Measurements from ENCODE around the gene CGREF1.

CGREF1 gene, protein sequence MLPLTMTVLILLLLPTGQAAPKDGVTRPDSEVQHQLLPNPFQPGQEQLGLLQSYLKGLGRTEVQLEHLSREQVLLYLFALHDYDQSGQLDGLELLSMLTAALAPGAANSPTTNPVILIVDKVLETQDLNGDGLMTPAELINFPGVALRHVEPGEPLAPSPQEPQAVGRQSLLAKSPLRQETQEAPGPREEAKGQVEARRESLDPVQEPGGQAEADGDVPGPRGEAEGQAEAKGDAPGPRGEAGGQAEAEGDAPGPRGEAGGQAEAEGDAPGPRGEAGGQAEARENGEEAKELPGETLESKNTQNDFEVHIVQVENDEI

DNA sequence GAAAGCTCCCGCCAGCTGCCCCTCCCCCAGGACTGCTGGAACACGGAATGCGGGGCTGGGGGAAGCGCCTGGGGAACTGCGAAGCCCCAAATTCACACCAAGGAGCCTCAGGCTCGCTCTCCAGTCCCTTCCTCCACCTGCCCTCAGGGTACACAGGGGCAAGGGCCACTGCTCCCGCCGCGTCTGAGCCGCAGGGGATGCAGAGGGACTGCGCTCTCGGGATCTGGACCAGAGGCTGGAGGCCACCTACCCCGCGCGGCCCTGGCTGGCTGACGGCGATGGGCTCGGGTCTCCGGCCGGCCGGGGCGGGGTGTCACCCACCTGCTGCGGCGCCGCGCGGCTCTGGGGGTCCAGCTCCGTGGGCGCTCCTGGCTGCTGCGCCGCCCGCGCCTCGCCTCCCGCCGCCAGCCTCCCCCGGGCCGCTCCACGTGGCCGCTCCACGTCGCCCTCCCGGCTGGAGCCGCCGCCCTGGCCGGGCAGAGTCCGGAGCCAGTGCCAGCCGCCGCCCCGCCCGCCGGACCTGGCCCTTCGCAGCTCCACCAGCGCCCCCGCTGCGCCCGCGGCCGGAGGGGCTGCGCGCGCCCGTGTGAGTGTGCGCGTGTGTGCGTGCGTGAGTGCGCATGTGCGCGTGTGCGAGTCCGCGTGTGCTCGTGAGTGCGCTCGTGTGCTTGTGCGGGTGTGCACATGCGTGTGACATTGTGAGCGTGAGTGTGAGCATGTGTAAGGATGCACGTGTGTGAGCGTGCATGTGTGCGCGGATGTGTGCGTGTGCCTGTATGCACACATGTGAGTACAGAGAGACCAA, at the start of gene CGREF1:
CGREF1 (minus strand) TSS at position 604 of the 805 bp plus-strand sequence. CDS start 14,762 bp downstream, outside the sequence.
- DNase-seq, result no peak

DNA sequence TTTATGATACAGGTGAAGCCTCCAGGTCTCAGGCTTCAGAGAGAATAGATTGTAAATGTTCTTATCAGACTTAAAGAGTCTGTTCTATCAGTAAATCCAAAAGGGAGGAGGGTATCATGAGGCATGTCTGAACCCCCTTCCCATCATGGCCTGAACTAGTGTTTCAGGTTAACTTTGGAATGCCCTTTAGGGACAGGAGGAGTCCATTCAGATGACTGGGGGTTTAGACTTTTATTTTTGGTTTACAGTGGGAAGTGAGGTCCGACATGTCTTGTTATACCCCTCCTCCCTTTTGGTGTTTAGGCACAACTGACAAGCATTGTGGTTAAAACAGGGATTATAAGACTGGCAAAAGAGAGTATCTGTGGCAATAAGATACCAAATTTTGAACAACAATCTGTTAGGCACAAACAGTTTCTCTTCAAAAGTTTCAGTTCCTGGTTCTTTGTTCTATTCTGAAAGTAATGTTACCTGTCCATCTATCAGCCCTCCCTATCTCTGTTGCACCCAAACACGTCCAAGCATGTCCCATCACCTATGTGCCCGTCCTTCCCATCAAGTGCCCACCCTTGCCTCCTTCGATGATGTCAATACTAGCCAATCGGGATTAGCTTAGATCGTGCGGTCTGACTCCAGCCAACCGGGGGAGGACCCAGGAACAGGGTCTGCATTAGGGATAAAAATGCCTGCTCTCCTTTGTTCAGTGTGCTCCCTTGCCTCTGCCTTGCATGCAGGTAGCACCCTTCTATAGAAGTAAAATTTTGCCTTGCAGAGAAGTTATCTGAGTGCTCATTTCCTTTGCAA, 46.2 kb upstream of the CGREF1 start:
- DNase-seq, result no peak

DNA sequence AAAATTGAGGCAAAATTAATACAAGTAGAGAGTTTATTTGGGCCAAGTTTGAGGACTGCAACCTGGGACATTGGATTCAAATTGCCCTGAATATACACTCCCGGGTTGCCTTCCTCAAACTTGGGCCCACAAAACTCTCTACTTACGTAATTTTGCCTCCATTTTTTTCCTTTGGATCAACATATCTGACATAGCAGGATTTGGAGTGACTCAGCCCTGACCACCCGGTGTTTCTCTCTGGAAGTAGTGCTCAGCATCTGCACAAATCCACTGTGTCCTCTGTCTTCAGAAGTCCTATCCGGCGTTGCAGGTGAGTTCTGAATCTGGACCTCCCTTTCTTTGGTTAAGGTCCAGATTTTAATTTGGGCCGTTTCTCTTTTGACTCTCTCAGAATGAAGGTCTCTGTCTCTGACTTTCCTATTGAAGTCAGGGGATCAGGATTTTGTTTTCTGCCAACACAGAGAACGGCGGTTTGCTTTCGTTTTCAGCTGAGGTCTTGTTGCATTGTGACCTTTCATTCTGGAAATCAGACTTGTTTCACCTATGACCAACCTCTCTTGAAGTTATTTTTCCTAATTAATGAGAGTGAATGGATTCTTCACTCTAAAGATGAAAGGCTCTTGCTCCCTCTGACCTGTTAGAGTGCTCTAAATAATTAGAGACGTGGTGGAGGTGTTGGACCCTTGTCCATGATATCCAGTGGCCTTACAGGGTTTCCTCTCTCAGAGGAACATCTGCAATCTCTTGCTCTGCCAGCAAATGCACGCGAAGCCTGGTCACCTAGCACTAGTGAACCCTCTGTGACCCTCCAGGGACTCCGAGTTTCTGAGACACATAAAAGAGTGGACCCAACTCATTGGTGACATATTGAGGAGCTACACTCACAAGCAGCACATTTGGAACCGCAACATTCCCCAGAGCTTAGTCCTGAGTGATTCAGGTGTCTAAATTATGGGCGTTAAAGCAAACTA, 43.5 kb upstream of the CGREF1 start:
- peak; percentile 45 for DNase-seq

DNA sequence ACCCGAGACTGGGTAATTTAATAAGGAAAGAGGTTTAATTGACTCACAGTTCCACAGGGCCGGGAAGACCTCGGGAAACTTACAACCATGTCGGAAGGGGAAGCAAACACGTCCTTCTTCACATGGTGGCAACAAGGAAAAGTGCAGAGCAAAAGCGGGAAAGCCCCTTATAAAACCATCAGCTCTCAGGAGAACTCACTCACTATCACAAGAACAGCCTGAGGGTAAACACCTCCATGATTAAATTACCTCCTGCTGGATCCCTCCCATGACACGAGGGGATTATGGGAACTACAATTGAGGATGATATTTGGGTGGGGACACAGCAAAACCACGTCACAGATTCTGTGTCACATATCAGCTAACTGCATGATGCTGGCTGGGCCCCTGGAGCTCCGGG, 41.3 kb upstream of the CGREF1 start:
- no peak for DNase-seq

DNA sequence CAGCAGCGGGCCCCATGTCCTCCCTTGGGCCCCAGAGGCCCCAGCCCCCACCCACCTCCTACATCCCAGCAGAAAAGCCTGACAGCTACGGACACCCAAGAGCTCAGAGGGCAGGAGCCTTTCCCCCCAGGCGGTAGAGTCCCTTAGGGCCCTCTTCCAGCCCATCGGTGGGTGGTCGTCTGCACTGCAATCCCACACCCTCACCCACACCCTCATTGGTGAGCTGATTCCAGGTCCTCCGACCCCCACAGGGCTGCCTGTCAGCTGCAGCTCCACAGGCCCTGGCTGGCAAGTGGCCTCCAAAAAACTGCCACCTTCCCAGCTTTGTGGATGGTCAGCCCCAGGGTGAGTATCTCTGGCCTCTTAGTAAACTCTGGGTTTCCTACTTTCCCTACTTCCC, 40.3 kb upstream of the CGREF1 start:
- DNase-seq, result no peak

DNA sequence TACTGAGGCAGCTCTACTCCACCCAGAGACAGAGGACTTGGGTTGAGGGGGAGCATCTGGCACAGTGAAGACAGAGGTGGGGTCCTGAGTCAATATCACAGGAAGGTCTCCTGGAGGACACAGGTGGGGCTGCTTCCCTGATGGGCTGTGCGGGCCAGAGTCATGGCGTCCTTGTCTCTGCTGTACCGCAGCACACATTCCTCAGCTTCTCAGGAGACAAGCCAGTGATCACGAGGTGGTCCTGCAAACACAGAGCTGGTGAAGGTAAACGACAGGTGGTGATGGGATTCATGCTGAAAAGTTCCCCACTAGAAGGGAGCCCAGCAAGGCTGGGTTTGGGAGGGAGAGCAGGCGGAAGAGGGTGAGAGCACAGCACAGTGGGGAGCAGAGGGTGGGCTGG, 39.5 kb upstream of the CGREF1 start:
- no peak for DNase-seq

DNA sequence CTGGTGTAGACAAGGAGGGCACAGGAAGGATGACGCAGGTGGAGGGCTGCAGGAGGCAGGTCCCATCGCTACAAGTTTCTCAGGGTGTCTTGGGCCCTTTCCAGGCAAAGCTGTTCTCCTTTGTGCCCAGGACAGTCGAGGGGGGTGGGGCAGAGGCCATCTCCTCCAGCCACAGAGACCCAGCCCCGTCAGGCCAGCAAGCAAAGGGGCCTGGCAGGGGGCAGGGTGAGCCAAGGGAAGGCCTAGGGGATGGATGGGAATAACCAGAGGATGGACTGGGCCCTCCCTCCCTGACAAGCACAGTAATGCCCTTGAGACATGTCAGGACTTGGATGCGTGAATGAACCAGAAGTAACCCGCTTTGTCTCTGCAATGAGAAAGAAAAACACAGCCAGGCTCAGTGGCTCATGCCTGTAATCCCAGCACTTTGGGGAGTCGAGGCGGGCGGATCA, 36.2 kb upstream of the CGREF1 start:
- no peak for DNase-seq

DNA sequence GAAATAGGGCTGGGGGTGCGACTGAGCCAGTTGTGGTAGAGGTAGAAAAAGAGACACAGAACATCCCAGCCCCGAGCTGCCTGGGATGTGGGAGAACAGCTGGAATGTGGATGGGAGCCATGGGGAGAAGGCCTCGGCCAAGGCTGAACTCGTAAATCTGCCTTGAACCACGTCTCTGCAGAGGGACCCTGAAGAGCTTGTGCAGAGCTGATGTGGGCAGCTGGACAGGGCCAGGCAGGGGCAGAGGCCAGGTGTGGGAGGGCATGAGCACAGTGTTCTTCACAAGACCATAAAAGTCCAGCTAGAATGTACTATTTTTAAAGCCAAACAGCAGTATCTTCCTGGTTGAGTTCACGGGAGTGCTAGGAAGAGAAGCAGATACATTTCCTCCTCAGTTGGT, 35.6 kb upstream of the CGREF1 start:
- no peak for DNase-seq

DNA sequence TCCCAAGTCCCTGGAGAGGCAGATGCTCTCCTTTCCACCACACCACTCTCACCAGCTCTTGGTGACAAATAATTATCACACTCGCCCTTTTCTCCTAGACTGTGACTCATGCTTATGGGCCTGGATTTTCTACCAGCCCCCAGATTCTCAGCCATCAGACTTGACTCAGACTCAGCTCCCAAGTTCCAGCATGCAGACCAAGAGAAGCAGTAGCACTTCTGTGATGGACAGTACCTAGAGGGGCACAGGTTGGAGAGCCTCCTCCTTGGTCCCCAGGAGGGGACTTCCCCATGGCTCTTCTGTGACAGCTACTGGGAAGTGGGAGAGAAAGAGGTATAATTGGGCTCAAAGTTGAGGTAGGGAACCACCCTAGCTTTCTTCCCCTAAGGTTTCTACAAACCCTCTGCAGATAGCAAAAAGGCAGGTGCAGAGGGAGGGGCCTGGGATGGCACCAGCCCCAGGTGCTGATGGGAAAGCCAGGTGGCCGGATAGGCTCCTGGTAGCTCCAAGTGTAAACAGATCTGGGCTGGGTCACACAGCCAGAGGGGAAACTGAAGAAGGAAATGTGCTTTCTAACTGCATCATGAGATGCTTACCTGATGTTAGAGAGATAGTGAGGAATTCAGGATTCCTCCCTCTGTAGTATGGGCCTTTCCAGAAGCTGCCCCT, 34.0 kb upstream of the CGREF1 start:
- peak; percentile 42 for DNase-seq

DNA sequence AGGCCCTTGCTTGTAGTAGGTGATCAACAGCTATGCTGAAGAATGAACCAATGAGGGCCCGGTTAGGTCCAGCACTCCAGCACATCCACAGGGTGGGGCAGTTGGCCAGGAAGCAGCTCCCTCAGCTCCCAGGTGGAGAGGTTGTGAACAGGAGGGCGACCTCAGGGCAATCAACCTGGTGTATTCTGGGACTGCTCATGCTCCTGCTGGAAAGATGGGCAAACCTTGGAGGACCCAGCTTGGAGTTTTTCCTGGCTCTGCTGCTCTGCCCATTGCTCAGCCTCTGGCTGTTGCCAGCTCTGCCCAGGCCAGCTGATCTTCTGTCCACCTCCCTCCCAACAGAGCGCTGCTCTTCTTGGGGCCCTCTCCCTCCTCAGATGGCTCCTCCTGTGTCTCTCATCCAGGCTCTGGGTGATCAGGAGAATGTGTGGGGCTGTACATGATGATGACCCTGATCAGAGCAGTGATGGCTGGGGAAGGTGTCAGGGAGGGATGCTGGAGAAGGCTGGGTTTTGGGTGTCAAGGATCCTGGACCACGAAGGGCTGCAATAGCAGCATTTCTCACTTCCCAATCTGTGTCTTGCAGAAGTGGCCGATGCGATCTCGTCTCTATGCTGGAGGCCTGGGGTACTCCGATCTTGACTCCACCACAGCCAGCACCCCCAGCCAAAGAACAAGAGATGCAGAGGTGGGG, 33.3 kb upstream of the CGREF1 start:
- DNase-seq, result no peak

DNA sequence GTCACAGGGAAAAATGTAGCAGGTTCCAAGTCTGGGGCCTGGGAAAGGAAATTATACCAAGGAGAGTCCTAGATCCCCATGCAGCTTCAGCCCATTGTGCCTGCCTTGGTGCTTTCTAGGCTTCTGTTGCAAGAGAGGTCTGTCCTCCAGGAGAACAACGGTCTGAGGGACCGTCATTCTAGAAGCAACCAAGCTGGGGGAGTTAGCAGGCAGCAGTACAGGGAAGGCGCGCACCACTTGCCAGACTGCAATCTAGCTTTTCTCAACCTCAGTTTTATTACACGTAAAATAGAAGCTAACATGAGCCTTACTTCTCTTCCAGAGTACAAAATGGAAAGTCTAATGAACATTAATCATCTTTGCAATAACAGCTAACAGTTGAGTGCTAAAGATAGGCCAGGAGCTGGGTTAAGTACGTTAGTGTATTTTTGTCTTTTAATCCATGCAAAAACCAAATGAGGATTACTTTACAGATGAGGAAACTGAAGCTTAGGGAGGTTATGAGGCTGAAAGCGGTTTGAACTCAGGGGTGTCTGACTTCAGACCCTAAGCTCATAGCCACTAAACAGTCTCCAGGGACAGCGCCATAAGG, 31.8 kb upstream of the CGREF1 start:
- no peak for DNase-seq

DNA sequence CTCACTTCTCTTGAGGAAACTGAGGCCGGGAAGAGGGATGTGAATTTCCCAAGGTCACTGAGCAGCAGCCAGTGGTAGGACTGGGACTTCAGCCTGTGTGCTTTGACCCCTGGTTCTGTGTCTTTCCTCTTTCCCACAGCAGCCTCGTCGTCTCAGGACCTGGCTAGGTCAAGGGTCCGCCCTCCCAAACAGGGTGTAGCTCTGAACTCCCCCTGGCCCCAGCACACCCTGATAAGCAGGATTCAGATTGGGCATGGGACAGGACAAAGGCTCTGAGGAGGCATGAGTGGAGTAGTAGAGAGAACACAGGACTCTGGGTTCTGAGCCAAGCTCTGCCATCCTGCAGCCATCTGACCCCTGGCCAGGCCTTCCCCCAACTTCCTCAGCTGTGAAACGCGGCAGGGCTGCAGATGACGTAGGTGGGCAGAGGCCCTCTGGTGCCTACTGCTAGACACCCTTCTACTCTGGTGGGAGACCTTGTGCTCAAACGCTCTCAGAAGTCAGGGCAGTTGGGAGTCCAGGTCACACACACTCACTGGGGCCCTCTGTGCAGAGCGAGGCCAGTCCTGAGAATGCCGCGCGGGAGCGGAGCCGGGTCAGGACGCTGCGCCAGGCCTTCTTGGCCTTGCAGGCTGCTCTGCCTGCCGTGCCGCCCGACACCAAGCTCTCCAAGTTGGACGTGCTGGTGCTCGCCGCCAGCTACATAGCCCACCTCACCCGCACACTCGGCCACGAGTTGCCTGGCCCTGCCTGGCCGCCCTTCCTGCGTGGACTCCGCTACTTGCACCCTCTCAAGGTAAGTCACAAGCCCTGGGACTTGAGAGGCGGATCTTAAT, 30.9 kb upstream of the CGREF1 start:
- DNase-seq, result no peak

DNA sequence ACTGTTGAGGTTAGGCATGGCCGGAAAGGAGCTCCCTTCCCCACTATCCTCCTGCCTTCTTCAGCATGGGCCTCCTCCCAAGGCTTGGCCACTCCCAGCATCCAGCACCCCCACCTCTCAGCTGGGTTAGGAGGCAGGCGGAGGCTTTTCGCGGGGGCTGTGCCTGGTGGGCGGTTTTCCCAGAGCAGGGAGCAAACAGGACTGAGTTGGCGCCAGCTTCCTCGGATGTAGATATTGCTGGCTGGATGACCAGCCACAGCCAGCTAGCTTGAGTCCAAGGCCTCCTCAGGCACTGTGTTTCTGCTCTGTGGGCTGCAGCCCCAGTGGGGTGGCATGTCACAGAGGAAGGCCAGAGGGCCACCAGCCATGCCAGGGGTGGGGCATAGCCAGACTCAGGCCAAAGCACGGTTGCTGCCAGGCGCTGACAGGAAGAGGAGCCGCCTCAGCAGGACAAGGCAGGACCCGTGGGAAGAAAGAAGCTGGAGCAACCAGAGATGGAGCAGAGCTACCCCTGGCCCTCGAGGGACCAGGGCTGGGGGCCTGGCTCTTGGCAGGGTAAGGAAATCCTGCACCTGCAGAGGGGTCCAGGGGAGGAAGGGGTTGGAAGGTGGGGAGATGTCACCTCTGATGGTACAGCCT, 30.0 kb upstream of the CGREF1 start, which contains the start of gene TCF23:
TCF23 (plus strand) TSS at position 204 of the 639 bp plus-strand sequence; CDS start at position 334, 130 bp downstream.
- no peak for DNase-seq

DNA sequence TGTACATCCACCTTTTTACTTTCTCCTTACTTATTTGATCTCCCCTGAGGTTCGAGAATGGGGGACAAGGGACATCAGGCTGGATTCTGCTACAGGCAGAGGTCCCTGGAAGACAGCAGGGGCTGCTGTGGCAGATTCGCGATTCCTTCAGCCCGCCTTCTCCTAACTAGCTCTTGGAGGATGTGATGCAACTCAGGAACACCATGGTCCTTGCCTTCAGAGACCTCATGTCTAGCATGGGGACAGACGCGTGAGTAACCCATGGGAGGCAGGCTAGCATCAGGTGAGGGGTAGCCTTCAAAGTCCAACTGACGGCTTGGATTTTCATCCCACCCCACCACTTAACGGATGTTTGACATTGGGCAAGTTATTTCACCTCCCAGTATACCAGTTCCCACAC, 29.0 kb upstream of the CGREF1 start:
- DNase-seq, result no peak

DNA sequence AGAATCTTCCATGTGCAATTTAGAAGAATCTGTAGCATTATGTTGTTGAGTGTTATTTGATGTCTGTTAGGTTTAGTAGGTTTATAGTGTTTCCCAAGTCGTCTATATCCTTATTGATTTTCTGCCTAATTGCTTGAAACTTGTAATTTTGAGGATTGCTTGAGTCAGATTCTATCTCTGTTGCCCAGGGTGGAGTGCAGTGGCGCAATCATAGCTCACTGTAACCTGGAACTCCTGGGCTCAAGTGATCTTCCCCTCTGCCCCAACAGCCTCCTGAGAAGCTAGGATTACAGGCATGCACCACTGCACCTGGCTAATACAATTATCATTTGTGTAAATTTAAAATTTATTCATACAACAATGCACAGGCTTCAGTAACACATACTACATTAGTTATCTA, 26.8 kb upstream of the CGREF1 start:
- no peak for DNase-seq

DNA sequence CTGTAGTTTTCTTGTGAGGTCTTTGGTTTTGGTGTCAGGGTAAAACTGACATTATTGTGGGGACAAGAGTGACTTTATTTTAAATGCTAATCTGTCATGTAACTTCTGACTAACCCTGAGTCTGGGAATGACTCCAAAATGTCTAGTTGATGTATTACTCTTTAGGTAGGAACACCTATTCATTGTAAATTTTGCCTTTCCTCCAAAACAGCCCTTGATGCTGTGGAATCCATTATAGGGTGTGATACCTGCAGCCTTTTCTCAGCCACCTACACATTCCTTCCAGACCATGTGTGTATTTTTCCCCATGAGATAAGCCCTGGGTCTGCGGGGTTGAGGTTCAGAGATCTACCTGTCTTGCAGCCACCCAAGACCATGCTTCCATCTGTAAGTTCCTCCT, 24.4 kb upstream of the CGREF1 start:
- DNase-seq, result no peak

DNA sequence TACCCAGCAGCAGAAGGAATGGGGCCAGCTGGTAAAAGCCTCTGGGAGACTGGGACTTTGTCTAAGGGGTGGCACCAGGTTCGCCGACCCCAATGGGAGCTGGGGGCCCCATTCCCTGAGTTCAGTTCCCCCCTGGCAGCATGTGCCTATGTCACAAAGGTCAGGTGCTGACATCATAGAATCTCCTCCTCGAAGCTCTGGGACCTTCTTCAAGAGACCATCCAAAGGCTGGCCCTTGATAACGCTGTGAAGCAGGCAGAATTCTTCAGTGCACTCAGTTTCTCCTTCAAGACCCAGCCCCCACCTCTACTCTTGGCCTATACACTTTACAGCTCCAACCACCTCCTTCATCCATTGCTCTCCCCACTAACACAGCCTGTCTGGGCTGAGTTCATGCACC, 20.4 kb upstream of the CGREF1 start, which contains the start of gene PRR30:
PRR30 (minus strand) TSS at position 101 of the 400 bp plus-strand sequence. CDS start 1,081 bp downstream, outside the sequence.
- no peak for DNase-seq

DNA sequence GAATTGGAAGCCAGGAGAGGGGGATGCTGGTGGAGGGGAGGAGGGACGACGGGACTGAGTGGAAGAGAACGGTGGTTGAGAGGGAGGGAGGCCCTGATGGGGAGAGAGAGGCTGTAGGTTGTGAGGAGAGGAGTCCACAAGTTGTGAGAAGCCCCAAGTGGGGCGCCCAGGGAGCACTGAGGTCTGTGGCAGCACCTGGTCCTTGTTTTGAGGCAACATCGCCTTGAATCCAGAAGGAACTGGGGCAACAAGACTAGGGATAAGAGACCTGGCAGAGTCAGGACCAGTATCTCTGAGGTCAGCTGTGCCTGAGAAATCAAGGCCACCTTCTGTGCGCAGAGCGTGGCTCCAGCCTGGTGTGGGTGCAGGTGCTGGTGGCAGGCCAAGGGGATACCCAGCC, 19.2 kb upstream of the CGREF1 start:
- no peak for DNase-seq
